Chondrocyte (in vitro differentiated cells): ENCODE data around the gene PLCB4. TPM values are rescaled to one million over a fixed set of nuclear protein-coding genes. Genes with fewer than 3 reads are reported as not detected.

Source experiments
- DNase-seq: peaks from one replicate; pipeline ENCODE4 v3.0.0; 2021; ENCODE audit warnings: mixed read lengths, low spot score
- H3K27ac Mint-ChIP-seq: one replicate; pipeline ENCODE4 v1.8.0; 2021; ENCODE audit warnings: mild to moderate bottlenecking, moderate library complexity, mixed read lengths; ENCODE audit not compliant: unreplicated experiment
- H3K27me3 Mint-ChIP-seq: 2 replicates; pipeline ENCODE4 v1.8.0; 2021; ENCODE audit warnings: low read depth, mixed read lengths
- H3K36me3 Mint-ChIP-seq: 2 replicates; pipeline ENCODE4 v1.8.0; 2021; ENCODE audit warnings: low read depth, mixed read lengths
- H3K4me1 Mint-ChIP-seq: 2 replicates; pipeline ENCODE4 v1.8.0; 2021; ENCODE audit warnings: low read depth, mild to moderate bottlenecking, mixed read lengths
- H3K4me3 Mint-ChIP-seq: one replicate; pipeline ENCODE4 v1.8.0; 2021; ENCODE audit warnings: mild to moderate bottlenecking, moderate library complexity, mixed read lengths; ENCODE audit not compliant: unreplicated experiment
- H3K9me3 Mint-ChIP-seq: 2 replicates; pipeline ENCODE4 v1.8.0; 2021; ENCODE audit warnings: low read depth, mixed read lengths
- CTCF ChIP-seq: fragments of 200-600 bp; sonication (generic); IDR thresholded peaks from 2 replicates; pipeline ENCODE4 v1.5.0; 2021; ENCODE audit warnings: antibody characterized with exemption, mild to moderate bottlenecking, moderate library complexity
- total RNA-seq: library from RNA; stranded (reverse); gene quantifications from 3 replicates; pipeline ENCODE4 v1.2.1, GENCODE V29; 2021

The PLCB4 gene
- total RNA-seq, 1 donor from 2014 or later = 13.3 TPM

DNA sequence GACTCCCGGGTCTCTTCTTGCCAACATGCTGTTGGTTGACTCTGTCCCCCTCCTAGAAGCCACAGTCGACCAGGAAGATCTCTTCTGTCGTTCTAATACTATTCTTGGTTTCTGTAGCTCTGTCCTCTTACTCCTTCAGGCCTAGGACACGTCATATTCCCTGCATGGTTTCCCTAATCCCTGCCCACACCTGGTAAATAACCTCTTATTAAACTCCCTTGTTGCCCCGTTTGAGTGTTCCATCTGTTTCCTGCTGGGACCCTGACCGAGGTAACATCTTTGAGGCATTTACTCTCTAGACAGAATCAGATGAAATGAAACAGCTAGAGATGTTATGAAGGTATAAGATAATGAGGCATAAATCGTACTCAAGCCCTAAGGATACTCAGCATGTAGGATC is 68.1 kb downstream of the PLCB4 start:
- Mint-ChIP-seq H3K27me3 (no peaks in the 10 kb centered on the region), H3K4me3 (no peak overlapping the region), H3K36me3 (peaks cover 10% of the 10 kb centered on the region), H3K9me3 (peaks cover 7% of the 10 kb centered on the region), H3K27ac (no peak overlapping the region), H3K4me1 (peaks cover 5% of the 10 kb centered on the region)
- DNase-seq = no peak
- TF ChIP-seq CTCF = no peak

DNA sequence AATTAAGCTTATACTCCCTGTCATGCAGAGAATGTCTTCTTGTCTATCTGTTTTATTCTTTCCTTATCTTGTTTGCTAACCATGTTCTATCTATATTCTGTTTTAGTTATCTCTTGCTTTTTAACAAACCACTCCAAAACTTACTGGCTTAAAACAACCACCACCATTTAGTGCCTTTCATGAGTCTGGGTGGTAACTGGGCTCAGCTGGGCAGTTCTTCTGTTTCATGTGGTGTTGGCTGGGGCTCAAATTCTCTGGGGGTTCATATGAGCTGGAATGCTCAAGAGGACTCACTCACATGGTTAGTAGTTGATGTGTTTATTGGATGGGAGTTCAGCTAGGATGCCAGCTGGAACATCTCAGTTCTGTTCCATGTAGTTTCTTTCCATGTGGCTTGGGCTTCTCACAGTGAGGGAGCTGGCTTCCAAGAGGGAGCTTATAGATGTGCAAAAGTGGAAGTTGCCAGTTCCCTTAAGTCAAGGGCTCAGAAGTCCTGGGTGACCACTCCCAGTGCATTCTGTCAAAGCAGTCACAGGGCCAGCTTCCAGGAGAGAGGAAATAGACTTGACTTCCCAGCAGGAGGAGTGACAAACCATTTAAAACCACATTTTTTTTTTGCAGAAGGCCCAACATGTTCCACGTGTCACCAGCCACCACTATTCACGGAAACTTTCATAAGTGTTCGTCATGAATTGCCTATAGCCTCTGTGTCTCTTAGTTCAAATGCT is 70.4 kb downstream of the PLCB4 start:
- Mint-ChIP-seq H3K4me1 (peaks cover 13% of the 10 kb centered on the region), H3K27me3 (no peaks in the 10 kb centered on the region), H3K4me3 (no peak overlapping the region), H3K36me3 (peaks cover 8% of the 10 kb centered on the region), H3K27ac (no peak overlapping the region), H3K9me3 (peaks cover 7% of the 10 kb centered on the region)
- TF ChIP-seq CTCF = no peak
- DNase-seq = no peak

- Mint-ChIP-seq H3K36me3 (peaks cover 8% of the 10 kb centered on the region), H3K4me3 (no peak overlapping the region), H3K4me1 (peaks cover 21% of the 10 kb centered on the region), H3K27me3 (no peaks in the 10 kb centered on the region), H3K27ac (no peak overlapping the region), H3K9me3 (peaks cover 7% of the 10 kb centered on the region)
- no peak for DNase-seq
- no peak for TF ChIP-seq CTCF
These were observed 71.4 kb downstream of the PLCB4 start for GRCh38 chr20:9140162-9140760.

- Mint-ChIP-seq H3K27me3 (no peaks in the 10 kb centered on the region), H3K4me3 (no peak overlapping the region), H3K36me3 (peaks cover 8% of the 10 kb centered on the region), H3K27ac (no peak overlapping the region), H3K9me3 (peaks cover 8% of the 10 kb centered on the region), H3K4me1 (peaks cover 26% of the 10 kb centered on the region)
- TF ChIP-seq CTCF = no peak
- no peak for DNase-seq
These were observed 72.2 kb downstream of the PLCB4 start for GRCh38 chr20:9141070-9141469.

DNA sequence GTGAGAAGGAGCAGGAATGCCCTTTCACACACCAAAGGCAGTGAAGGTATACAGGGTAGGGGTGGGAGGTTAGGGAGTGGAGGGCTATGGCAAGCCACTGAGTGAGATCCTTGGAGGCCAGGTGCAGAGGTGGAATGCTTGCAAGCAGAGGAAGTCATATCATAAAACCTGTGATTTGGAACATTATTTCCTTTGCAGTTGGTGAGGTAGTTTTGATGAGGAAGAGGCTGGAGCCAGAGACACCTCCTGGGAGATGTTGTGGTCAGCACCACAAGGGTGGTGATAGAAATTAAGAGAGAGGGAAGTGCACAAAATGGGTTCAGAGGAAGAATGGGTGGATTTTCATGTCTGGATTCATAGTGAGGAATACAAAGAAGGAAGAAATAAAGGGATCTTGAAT is 73.0 kb downstream of the PLCB4 start:
- DNase-seq = no peak
- Mint-ChIP-seq H3K4me1 (peaks cover 26% of the 10 kb centered on the region), H3K9me3 (peaks cover 11% of the 10 kb centered on the region), H3K36me3 (peaks cover 8% of the 10 kb centered on the region), H3K4me3 (no peak overlapping the region), H3K27ac (no peak overlapping the region), H3K27me3 (no peaks in the 10 kb centered on the region)
- TF ChIP-seq CTCF = no peak
